K562 (cell line): ENCODE data around the gene COA6. TPM values are rescaled to one million over a fixed set of nuclear protein-coding genes. Genes with fewer than 3 reads are reported as not detected.

Experiments
- BRD9 ChIP-seq: fragments of 450-650 bp; IDR thresholded peaks from 2 replicates; pipeline ENCODE4 v1.6.1; 2018; ENCODE audit warnings: low read depth; ENCODE audit not compliant: partially characterized antibody
- CHD2 ChIP-seq: IDR thresholded peaks from 2 replicates; pipeline ENCODE4 v1.6.1; 2011; ENCODE audit warnings: low read depth, low read length
- ETV6 ChIP-seq, 3 experiments: fragments of 150-350 bp in 1 of 3; sonication (generic) in 1 of 3; formaldehyde crosslinking in 1 of 3; IDR thresholded peaks; 2 replicates each; pipeline versions ENCODE4 v1.6.1 to v1.8.0; 2014 to 2022; ENCODE audit warnings: borderline replicate concordance in 2 of 3, low read depth in 2 of 3, antibody characterized with exemption in 1 of 3, low read length in 1 of 3, mild to moderate bottlenecking in 1 of 3, missing genetic modification reagents in 1 of 3
- HDAC2 ChIP-seq: fragments of 450-650 bp; IDR thresholded peaks from 2 replicates; pipeline ENCODE4 v1.6.1; 2016; ENCODE audit warnings: mild to moderate bottlenecking
- MAZ ChIP-seq, 2 experiments: fragments of 450-650 bp in 1 of 2; sonication (generic) in 1 of 2; formaldehyde crosslinking; IDR thresholded peaks in 1 of 2; conservative IDR thresholded peaks in 1 of 2; 2 replicates each; pipeline versions ENCODE4 v1.4.0 to v1.5.0; 2020; ENCODE audit warnings: mild to moderate bottlenecking in 1 of 2, missing genetic modification reagents in 1 of 2
- TRIM28 ChIP-seq: fragments of 450-650 bp; IDR thresholded peaks from 2 replicates; pipeline ENCODE4 v1.6.1; 2017
- ZNF175 ChIP-seq: fragments of 200-800 bp; sonication (Bioruptor generic); IDR thresholded peaks from 2 replicates; pipeline ENCODE4 v1.6.1; 2016; ENCODE audit warnings: low read depth, mild to moderate bottlenecking, missing genetic modification characterization, missing compliant biosample characterization
- ZNF197 ChIP-seq: fragments of 200-800 bp; sonication (Bioruptor generic); IDR thresholded peaks from 2 replicates; pipeline ENCODE4 v1.6.1; 2016; ENCODE audit warnings: low read depth, missing genetic modification characterization, missing compliant biosample characterization
- polyA plus RNA-seq, 8 experiments: library from polyadenylated mRNA; depleted of rRNA in 4 of 8; stranded (reverse) in 5 of 8; unstranded in 3 of 8; fragments of >200 nt; fragmentation: Nextera tagmentation in 2 of 8; fragmentation: Illumina TruSeq in 1 of 8; extraction: Ambion mirVana in 2 of 8; extraction: Trizol in 1 of 8; gene quantifications; 2 replicates each; pipeline versions ENCODE4 v1.2.1 to v1.2.3, GENCODE V29; 2011 to 2014; ENCODE audit warnings: inconsistent platforms in 1 of 8, missing spikeins in 1 of 8
- total RNA-seq, 7 experiments: library from RNA; depleted of rRNA in 6 of 7; stranded (reverse); fragments of >200 nt in 6 of 7; fragmentation: Illumina TruSeq in 2 of 7; extraction: Trizol in 2 of 7; gene quantifications; 2 replicates each; pipeline versions ENCODE4 v1.2.1 to v1.2.3, GENCODE V29; 2011 to 2021; ENCODE audit warnings: low replicate concordance in 1 of 7
- TF ChIP-seq, protein P1 (sequence below), 2 experiments: fragments of 150-350 bp in 1 of 2; IDR thresholded peaks; 2 replicates each; pipeline ENCODE4 v1.6.1; 2012 to 2016; ENCODE audit warnings: low read depth in 2 of 2, low read length in 2 of 2, mild to moderate bottlenecking in 1 of 2, moderate library complexity in 1 of 2
- TF ChIP-seq, protein P2 (sequence below): fragments of 450-650 bp; formaldehyde crosslinking; conservative IDR thresholded peaks from 2 replicates; pipeline ENCODE4 v1.4.0; 2022; ENCODE audit warnings: mild to moderate bottlenecking, missing genetic modification characterization
- TF ChIP-seq, protein P3 (sequence below): fragments of 250-450 bp; sonication (Bioruptor Pico); IDR thresholded peaks from 2 replicates; pipeline ENCODE4 v1.4.0; 2020; ENCODE audit warnings: mild to moderate bottlenecking, moderate library complexity
- TF ChIP-seq, protein P4 (sequence below): sonication (generic); formaldehyde crosslinking; IDR thresholded peaks from 2 replicates; pipeline ENCODE4 v1.8.0; 2023; ENCODE audit warnings: mild to moderate bottlenecking, missing genetic modification reagents
- TF ChIP-seq, protein P5 (sequence below): fragments of 450-650 bp; IDR thresholded peaks from 2 replicates; pipeline ENCODE4 v1.6.1; 2016; ENCODE audit warnings: missing biosample characterization, missing genetic modification characterization
- TF ChIP-seq, protein P6 (sequence below): sonication (generic); formaldehyde crosslinking; IDR thresholded peaks from 2 replicates; pipeline ENCODE4 v1.9.0; 2022; ENCODE audit warnings: mild to moderate bottlenecking, missing genetic modification reagents

Gene COA6
- total and polyA plus RNA-seq, 9 of the 15 experiments (the other 6 are each of a cell fraction or from before 2014, with no cell fraction given): 77.7 to 187 (median 134) TPM

DNA sequence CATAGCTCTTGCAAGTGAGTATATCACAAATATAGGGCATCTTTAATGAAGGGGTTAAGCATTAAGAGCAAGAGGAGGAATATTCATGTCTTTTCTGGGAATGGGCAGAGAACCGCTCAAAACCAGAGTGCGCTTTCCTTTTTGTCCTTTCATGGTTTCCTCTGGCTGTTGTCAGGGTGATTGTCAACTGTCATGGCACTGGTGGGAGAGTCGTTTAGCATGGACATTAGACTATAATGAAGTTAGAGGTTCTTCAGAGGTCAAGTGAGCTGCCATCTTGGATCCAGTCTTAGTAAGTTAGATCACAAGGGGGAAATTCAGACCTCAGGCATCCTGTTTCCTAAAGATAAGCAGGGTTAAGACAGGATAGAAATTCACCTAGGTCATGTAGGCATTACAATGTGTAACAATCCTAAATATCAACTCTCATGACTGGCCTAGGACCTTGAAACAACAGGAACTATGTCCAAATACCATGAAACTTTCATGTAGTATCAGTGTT, 12.1 kb upstream of the COA6 start (continued):
- TF ChIP-seq, protein P1, sequence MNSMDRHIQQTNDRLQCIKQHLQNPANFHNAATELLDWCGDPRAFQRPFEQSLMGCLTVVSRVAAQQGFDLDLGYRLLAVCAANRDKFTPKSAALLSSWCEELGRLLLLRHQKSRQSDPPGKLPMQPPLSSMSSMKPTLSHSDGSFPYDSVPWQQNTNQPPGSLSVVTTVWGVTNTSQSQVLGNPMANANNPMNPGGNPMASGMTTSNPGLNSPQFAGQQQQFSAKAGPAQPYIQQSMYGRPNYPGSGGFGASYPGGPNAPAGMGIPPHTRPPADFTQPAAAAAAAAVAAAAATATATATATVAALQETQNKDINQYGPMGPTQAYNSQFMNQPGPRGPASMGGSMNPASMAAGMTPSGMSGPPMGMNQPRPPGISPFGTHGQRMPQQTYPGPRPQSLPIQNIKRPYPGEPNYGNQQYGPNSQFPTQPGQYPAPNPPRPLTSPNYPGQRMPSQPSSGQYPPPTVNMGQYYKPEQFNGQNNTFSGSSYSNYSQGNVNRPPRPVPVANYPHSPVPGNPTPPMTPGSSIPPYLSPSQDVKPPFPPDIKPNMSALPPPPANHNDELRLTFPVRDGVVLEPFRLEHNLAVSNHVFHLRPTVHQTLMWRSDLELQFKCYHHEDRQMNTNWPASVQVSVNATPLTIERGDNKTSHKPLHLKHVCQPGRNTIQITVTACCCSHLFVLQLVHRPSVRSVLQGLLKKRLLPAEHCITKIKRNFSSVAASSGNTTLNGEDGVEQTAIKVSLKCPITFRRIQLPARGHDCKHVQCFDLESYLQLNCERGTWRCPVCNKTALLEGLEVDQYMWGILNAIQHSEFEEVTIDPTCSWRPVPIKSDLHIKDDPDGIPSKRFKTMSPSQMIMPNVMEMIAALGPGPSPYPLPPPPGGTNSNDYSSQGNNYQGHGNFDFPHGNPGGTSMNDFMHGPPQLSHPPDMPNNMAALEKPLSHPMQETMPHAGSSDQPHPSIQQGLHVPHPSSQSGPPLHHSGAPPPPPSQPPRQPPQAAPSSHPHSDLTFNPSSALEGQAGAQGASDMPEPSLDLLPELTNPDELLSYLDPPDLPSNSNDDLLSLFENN (IDR thresholded peaks at IDR 0.05; ENCODE audit: low read depth in 2 of 2, low read length in 2 of 2): peak in 1 of 2 experiments; percentile 61; a peak in 1 of 4 replicates
- TF ChIP-seq, protein P2, sequence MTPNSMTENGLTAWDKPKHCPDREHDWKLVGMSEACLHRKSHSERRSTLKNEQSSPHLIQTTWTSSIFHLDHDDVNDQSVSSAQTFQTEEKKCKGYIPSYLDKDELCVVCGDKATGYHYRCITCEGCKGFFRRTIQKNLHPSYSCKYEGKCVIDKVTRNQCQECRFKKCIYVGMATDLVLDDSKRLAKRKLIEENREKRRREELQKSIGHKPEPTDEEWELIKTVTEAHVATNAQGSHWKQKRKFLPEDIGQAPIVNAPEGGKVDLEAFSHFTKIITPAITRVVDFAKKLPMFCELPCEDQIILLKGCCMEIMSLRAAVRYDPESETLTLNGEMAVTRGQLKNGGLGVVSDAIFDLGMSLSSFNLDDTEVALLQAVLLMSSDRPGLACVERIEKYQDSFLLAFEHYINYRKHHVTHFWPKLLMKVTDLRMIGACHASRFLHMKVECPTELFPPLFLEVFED (CRISPR knock-in tag): peak; percentile 76; the same call in 1 of the 2 replicates
- TF ChIP-seq TRIM28: 0 out of 2 replicates have a peak, but pooled peaks have one; percentile 18
- TF ChIP-seq MAZ (CRISPR knock-in tag; conservative IDR thresholded peaks at IDR 0.05 in 1 of 2, IDR thresholded peaks at IDR 0.05 in 1 of 2): peak in 1 of 2 experiments; percentile 59; a peak in 1 of 4 replicates
- peak; percentile 37; the same call in 1 of the 2 replicates for TF ChIP-seq HDAC2
- peak; percentile 82; the same call in 1 of the 2 replicates for TF ChIP-seq ZNF197
- TF ChIP-seq, protein P3, sequence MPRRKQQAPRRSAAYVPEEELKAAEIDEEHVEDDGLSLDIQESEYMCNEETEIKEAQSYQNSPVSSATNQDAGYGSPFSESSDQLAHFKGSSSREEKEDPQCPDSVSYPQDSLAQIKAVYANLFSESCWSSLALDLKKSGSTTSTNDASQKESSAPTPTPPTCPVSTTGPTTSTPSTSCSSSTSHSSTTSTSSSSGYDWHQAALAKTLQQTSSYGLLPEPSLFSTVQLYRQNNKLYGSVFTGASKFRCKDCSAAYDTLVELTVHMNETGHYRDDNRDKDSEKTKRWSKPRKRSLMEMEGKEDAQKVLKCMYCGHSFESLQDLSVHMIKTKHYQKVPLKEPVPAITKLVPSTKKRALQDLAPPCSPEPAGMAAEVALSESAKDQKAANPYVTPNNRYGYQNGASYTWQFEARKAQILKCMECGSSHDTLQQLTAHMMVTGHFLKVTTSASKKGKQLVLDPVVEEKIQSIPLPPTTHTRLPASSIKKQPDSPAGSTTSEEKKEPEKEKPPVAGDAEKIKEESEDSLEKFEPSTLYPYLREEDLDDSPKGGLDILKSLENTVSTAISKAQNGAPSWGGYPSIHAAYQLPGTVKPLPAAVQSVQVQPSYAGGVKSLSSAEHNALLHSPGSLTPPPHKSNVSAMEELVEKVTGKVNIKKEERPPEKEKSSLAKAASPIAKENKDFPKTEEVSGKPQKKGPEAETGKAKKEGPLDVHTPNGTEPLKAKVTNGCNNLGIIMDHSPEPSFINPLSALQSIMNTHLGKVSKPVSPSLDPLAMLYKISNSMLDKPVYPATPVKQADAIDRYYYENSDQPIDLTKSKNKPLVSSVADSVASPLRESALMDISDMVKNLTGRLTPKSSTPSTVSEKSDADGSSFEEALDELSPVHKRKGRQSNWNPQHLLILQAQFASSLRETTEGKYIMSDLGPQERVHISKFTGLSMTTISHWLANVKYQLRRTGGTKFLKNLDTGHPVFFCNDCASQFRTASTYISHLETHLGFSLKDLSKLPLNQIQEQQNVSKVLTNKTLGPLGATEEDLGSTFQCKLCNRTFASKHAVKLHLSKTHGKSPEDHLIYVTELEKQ (CRISPR knock-in tag): peak; percentile 49; the same call in 1 of the 2 replicates
- TF ChIP-seq, protein P4, sequence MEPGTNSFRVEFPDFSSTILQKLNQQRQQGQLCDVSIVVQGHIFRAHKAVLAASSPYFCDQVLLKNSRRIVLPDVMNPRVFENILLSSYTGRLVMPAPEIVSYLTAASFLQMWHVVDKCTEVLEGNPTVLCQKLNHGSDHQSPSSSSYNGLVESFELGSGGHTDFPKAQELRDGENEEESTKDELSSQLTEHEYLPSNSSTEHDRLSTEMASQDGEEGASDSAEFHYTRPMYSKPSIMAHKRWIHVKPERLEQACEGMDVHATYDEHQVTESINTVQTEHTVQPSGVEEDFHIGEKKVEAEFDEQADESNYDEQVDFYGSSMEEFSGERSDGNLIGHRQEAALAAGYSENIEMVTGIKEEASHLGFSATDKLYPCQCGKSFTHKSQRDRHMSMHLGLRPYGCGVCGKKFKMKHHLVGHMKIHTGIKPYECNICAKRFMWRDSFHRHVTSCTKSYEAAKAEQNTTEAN: no peak
- TF ChIP-seq ETV6 (IDR thresholded peaks at IDR 0.05; ENCODE audit: borderline replicate concordance in 1 of 2, low read depth in 2 of 2, low read length in 1 of 2): no peak
- no peak for TF ChIP-seq ETV6 (CRISPR knock-in tag; IDR thresholded peaks at IDR 0.05; ENCODE audit: borderline replicate concordance)
- TF ChIP-seq, protein P5, sequence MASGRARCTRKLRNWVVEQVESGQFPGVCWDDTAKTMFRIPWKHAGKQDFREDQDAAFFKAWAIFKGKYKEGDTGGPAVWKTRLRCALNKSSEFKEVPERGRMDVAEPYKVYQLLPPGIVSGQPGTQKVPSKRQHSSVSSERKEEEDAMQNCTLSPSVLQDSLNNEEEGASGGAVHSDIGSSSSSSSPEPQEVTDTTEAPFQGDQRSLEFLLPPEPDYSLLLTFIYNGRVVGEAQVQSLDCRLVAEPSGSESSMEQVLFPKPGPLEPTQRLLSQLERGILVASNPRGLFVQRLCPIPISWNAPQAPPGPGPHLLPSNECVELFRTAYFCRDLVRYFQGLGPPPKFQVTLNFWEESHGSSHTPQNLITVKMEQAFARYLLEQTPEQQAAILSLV (tag): peak; percentile 77
- peak; percentile 94 for TF ChIP-seq ZNF175 (CRISPR knock-in tag)
- TF ChIP-seq CHD2: no peak
- TF ChIP-seq, protein P6, sequence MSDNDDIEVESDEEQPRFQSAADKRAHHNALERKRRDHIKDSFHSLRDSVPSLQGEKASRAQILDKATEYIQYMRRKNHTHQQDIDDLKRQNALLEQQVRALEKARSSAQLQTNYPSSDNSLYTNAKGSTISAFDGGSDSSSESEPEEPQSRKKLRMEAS: no peak
- peak; percentile 22 for TF ChIP-seq BRD9
